HG03565 (cell line): Measurements from ENCODE around the gene NT5DC3.

Experiments used
- ATAC-seq: cut with Tn5 transposase; IDR thresholded peaks from one replicate; pipeline ENCODE4 v1.9.1; 2021; ENCODE audit warnings: mild to moderate bottlenecking, moderate library complexity; ENCODE audit not compliant: unreplicated experiment

NT5DC3 gene

DNA sequence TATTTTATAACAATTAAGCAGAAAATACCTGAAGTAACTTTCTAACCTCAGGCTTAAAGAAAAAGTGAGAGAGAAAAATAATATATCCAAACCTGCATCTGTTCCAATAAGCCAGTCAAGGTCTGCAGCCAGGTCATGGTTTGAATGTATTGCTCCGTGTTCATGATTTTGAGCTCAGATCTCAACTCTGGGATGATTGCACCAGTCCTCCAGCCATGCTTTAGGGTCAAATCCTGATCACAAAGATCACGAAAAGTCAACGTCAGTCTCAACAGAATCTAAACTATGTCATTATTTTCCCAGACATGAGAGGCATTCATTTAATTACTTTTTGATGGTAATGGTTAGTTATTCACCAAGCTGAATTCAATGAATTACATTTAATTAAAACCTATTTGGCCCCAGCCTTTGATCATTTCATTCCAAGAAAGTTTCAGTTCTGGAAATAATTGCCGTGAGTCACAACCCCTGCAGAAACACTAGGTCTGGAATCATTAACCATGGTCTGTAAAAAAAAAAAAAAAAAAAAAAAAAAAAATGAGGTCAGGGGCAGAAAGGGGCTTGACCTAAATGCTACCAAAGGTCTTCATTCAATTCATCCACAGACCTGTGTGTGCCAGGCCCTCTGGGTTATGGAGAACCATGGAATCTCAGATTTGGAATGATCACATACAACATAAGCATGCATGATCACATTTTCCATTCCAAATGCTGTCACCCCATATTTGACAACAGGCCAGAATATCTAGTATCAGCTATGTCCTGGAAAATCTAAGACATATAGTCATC lies 55.6 kb downstream of the NT5DC3 start:
- no peak for ATAC-seq

DNA sequence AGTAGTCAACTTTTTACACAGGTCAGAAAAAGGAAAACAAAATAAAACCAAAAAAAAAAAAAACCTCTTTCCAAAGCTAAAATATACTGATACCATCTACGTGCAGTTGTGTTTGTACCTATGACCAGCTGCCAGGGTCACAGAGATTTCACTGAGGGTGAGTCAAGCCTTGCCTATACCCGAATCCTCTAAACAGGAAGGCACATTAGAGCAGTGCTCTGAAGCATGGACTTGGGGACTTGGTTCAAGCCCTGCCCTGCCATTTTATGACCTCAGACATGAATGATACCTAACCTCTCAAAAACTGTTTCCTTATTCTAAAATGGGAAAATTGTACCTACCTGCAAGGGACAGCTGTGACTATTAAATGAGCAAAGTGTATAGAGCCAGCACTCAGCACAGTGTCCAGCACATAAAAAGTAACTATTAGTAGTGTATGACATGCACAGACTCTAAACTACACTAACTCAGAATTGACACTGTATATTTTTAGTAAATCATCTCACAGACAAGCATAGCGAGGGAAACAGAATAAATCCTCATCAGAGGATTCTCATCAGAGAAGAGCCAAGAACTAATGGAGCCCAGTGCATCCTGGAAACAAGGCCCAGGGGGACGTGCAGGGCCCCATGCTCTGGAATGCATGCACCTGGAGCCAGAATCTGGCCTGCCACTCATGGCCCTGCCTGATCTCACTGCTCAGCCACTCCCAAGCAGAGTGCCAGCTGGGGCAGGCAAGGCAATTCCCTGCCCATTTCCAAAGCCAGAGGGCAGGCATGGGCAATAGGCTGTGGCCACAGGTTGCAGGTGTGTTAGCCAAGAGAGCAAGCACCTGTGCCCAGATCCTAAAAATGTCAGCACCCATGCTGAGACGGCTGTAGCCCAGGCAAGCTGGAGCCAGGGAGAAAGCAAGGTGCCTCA lies 57.0 kb downstream of the NT5DC3 start:
- ATAC-seq: no peak

DNA sequence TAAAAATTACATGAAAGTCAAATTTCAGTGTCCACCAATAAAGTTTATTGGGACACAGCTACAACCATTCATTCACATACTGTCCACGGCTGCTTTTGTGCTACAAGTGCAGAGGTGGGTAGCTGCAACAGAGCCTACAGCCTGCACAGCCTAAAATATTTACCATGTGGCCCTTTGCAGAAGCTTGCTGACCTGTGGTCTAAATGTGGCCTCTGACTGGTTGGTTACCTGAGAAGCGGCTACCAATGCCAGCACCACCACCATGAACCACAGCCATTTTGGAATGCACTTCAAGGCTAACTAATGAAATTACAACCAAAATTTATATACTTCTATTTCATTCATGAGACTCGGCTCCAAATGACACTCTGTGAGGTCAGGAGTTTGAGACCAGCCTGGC lies 58.6 kb downstream of the NT5DC3 start:
- no peak for ATAC-seq

DNA sequence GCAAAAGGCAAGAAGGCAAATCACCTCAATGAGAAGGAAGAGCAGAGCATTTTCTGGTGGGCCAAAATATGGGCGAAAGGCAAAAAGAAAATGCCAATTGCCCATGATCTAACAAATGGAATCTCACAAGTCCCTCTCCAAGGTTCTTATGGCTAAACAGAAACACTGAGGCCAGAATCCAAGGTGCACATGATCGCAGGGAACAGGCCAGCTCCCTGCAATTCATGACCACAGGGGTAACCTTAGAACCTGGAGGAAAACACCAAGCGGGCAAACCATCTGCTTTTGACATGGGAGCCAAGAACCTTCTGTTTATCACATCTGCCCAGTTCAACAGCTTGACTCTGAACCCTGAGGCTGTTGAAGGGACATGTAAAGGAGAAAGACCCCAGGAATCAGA lies 60.0 kb downstream of the NT5DC3 start:
- ATAC-seq: no peak

- no peak for ATAC-seq
Observed at GRCh38 chr12:103780093-103780440, 61.0 kb downstream of the NT5DC3 start.

DNA sequence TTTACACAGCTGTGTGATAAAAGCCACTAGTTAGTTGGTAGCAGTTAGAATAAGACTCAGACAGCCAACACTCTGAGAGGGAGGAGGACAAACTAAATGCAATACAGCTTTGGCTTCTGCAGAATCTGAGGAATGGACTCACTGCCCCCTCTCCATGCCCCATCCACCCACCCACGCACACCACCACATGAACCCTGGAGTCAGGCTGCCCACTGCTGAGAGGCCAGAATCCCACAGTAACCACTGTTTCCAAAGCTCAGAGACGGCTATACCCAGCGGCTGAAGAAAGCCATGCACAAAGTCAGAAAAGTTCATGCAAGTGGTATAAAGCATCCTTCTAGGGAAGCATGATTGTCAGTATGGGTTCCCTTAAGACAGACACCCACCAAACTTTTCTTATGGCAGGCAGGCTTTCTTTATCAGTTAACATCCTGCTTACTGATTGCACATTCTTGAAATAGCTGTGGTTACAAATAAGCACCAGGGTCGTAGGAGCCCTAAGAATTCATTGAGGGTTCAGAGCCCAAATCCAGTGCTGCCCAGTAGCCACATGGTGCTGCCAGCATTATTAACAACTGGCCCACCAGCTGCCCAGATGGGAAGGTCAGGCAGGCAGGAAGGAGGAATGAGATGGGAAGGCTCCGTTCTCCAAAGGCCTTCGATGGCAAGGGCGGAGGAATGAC lies 61.5 kb downstream of the NT5DC3 start:
- no peak for ATAC-seq

GRCh38 chr12:103778781-103779180 lies 62.3 kb downstream of the NT5DC3 start:
- no peak for ATAC-seq

DNA sequence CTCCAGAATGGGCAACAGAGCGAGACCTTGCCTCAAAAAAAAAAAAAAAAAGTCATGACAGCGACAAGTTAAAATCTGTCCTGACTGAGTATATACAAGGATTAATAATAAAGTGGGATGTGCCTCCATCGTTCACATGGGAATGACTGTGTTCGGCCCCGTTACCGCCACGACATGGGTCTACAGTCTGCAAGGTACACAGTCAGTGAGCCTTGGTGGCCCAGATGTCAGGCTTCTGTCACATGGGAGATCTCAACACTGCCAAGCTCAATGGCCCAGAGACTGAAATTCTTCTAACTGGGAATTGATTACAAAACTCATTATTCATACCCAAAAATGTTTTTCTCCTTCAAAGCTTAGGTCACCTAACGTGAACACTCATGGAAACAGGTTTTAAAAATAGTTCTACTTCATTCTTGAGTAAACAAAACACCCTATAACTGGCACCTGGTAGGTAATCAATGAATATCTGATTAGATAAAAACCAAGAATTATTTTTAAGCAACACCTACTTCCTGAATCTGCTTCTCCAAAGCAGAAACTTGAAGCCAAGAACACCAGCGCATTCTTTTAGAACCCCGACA lies 66.0 kb downstream of the NT5DC3 start:
- no peak for ATAC-seq

GRCh38 chr12:103773109-103773910 lies 67.7 kb downstream of the NT5DC3 start:
- no peak for ATAC-seq

DNA sequence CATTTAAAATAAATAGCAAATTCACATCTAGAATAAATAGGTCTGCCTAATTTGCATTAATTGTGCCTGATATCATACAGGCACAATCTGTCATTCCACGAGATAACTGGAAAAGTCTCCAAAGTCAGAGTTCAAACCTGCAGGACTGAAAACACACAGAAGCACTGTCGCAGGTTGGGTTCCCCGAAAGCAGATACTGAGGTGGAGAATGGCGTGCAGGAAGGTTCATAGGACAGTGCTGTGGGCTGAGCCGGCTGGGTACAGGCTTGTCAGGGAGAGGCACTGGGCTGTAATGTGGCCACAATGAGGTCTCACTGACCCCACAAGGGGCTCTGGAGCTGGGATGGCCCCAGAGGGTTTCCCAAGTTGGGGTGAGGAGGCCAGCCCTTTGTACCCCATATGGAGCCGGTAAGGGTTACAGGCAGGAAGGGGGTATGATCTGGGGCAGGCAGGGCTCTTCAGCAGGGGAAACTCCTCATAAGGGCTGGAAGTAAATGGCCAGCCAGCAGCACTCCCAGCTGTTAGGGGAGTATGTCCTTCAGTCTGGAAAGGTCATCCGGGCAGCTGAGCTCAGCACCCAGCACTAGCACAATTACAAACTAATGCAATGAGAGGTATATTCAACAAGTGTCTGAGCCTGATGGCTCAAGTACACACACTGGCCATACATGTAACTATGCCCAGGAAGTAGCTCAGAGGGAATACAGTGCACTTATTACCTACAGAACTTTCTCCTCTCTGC lies 68.5 kb downstream of the NT5DC3 start:
- no peak for ATAC-seq

DNA sequence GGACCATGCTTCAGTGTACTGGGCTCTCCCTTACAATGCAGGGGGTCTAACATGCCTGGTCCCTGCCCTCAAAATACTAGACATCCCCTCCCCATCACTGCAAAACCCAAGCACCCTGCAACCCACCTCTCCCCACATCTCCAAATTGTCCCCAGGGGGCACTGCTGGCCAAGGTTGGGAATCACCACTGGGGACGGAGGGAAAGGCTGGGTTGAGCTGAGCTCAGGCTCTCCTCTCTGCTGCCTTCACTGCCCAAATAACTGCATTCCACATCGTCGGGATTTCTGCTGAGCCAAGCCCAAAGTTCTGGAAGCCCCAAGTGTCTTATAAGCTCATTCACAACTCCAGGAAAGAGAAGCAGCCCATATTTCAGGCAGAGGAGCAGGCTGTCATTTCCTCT lies 69.6 kb downstream of the NT5DC3 start:
- no peak for ATAC-seq

GRCh38 chr12:103769240-103769945 lies 71.6 kb downstream of the NT5DC3 start:
- no peak for ATAC-seq

DNA sequence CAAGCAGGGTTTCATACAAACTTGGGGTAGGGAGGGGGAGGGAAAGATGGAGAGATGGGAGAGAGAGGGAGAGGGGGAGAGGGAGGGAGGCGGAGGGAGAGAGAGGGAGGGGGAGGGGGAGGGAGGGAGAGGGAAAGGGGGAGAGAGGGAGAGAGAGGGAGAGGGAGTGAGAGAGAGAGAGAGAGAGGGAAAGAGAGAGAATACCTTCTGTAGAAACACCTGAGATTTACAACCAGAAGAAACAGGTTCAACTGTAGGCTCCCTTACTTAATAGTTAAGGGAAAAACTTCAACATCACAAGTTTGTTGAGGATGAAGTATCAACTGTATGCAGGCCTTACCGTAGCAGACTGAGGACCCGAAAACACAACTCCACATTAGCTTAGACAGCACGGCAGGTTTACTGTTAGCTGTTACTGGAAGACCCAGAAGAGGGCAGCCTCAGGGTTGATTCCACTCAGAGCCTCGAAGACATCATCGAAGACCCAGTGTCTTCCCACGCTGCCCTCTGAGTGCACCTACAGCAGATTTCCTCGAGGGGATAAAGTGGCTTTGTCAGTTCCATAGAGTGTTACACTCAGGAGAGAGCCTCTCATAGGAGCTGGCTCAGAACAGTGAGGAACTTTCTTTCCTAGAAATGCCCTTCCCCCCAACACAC lies 72.4 kb downstream of the NT5DC3 start:
- ATAC-seq: no peak

- no peak for ATAC-seq
Observed at GRCh38 chr12:103766028-103766427, 75.0 kb downstream of the NT5DC3 start.

DNA sequence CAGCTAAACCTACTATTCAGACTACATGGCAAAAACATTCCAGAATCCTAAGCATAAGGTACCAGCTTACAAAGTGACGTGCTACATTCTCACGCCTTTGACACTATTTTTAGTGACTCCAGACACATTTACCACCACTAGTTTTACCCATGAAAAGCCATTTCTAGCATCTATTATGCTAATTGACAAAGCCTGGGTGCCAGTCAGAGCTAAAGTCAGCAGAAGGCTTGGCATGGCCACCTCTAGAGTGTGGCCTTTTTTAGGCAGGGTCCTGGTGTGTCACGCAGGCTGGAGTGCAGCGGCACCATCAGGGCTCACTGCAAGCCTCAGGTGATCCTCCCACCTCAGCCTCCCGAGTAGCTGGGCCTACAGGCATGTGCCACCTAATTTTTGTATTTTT lies 75.7 kb downstream of the NT5DC3 start:
- ATAC-seq: no peak

DNA sequence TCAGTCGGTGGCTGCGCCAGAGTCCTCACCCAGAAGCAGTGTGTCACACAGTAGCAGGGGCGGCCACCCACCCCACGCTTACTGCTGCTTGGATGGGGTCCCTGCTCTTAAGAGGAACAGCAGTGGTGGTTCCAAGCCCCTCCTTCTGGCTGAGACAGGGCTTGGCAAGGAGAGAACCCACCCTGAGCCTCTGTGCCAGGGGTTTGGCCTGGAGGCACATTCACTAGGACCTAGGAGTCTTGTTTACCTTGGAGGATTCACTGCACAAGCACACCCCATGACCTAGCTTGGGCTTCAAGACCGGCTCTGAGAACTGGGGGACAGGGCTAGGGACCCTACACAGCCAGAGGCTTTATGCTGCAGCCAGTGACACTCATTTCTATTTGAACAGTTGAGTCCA lies 78.6 kb downstream of the NT5DC3 start:
- no peak for ATAC-seq

GRCh38 chr12:103758310-103759089 lies 82.5 kb downstream of the NT5DC3 start:
- ATAC-seq: no peak

GRCh38 chr12:103757248-103757647 lies 83.8 kb downstream of the NT5DC3 start:
- no peak for ATAC-seq
